Upper lobe of right lung (tissue), 1 donor: ENCODE measurements around the gene LLGL2. TPM values are rescaled to one million over a fixed set of nuclear protein-coding genes. Genes with fewer than 3 reads are reported as not detected.

Experiments
- ATAC-seq: fragments of 200-7000 bp; cut with Tn5 transposase; one replicate; pipeline ENCODE4 v1.9.1; 2020; ENCODE audit warnings: mild to moderate bottlenecking, moderate library complexity
- DNase-seq: peaks from one replicate; pipeline ENCODE4 v3.0.0-alpha.2; 2020
- H3K27ac ChIP-seq: fragments of 200-600 bp; one replicate; pipeline ENCODE4 v1.8.0; 2022
- H3K27me3 ChIP-seq: fragments of 200-600 bp; one replicate; pipeline ENCODE4 v1.8.0; 2022; ENCODE audit warnings: mild to moderate bottlenecking
- H3K36me3 ChIP-seq: fragments of 200-600 bp; one replicate; pipeline ENCODE4 v1.8.0; 2022
- H3K4me1 ChIP-seq: fragments of 200-600 bp; one replicate; pipeline ENCODE4 v1.8.0; 2022
- H3K4me3 ChIP-seq: fragments of 200-600 bp; one replicate; pipeline ENCODE4 v1.8.0; 2022; ENCODE audit warnings: mild to moderate bottlenecking
- H3K9me3 ChIP-seq: fragments of 200-600 bp; one replicate; pipeline ENCODE4 v1.8.0; 2022
- CTCF ChIP-seq: fragments of 200-600 bp; IDR thresholded peaks from one replicate; pipeline ENCODE4 v1.8.0; 2022; ENCODE audit warnings: antibody characterized with exemption
- intact Hi-C: fragments of 100-400 bp; cut with DNase I; formaldehyde crosslinking; loops from one replicate; pipeline ENCODE4 v1.11.0; 2022
- total RNA-seq: library from RNA; stranded (reverse); fragmentation: NEBNext Ultra II Directional; extraction: Animal tissue kit (Norgen Biotek cat#: 25700); gene quantifications from one replicate; pipeline ENCODE4 v1.2.1, GENCODE V29; 2021
- donor health status: DM: no; HTN: yes; CAD: no; lungs with severe emphysema.

LLGL2 gene
- total RNA-seq, 1 donor from 2014 or later, result 133 TPM

GRCh38 chr17:75566416-75566815 lies 40.9 kb downstream of the LLGL2 start:
- ATAC-seq (no peak), DNase-seq (no peak)
- no peaks in the 10 kb centered on the region for H3K9me3 ChIP-seq
- H3K4me1 ChIP-seq, result no peaks in the 10 kb centered on the region
- no peaks in the 10 kb centered on the region for H3K27me3 ChIP-seq
- H3K4me3 ChIP-seq, result no peak overlapping the region
- H3K27ac ChIP-seq, result no peak overlapping the region
- TF ChIP-seq CTCF, result no peak
- intact Hi-C loops, result no loop called here
- peaks cover 40% of the 10 kb centered on the region for H3K36me3 ChIP-seq

GRCh38 chr17:75566834-75567233 lies 41.3 kb downstream of the LLGL2 start:
- Histone ChIP-seq H3K4me3 (no peak overlapping the region), H3K27ac (no peak overlapping the region), H3K27me3 (no peaks in the 10 kb centered on the region), H3K36me3 (peaks cover 40% of the 10 kb centered on the region), H3K9me3 (no peaks in the 10 kb centered on the region), H3K4me1 (no peaks in the 10 kb centered on the region)
- no peak for DNase-seq
- ATAC-seq, result no peak
- intact Hi-C loops, result no loop called here
- TF ChIP-seq CTCF, result no peak

- Histone ChIP-seq H3K27ac (no peak overlapping the region), H3K36me3 (peaks cover 33% of the 10 kb centered on the region), H3K27me3 (no peaks in the 10 kb centered on the region), H3K4me3 (no peak overlapping the region), H3K4me1 (no peaks in the 10 kb centered on the region), H3K9me3 (no peaks in the 10 kb centered on the region)
- no peak for TF ChIP-seq CTCF
- DNase-seq, result no peak
- intact Hi-C loops, result no loop called here
- no peak for ATAC-seq
Observed at GRCh38 chr17:75568412-75569255, 43.1 kb downstream of the LLGL2 start.

GRCh38 chr17:75570034-75570676 lies 44.7 kb downstream of the LLGL2 start:
- H3K27me3 ChIP-seq, result no peaks in the 10 kb centered on the region
- H3K36me3 ChIP-seq, result peaks cover 18% of the 10 kb centered on the region
- no peak for TF ChIP-seq CTCF
- H3K4me3 ChIP-seq, result no peak overlapping the region
- H3K27ac ChIP-seq, result no peak overlapping the region
- no peak for ATAC-seq
- no peaks in the 10 kb centered on the region for H3K9me3 ChIP-seq
- intact Hi-C loops, result no loop called here
- no peak for DNase-seq
- H3K4me1 ChIP-seq, result no peaks in the 10 kb centered on the region

GRCh38 chr17:75570772-75571171 lies 45.3 kb downstream of the LLGL2 start:
- H3K27me3 ChIP-seq, result no peaks in the 10 kb centered on the region
- H3K4me3 ChIP-seq, result no peak overlapping the region
- peak overlapping the region; percentile 66 for H3K27ac ChIP-seq
- no peak for TF ChIP-seq CTCF
- peaks cover 12% of the 10 kb centered on the region for H3K36me3 ChIP-seq
- DNase-seq (no peak), ATAC-seq (no peak)
- no peaks in the 10 kb centered on the region for H3K9me3 ChIP-seq
- intact Hi-C loops, result no loop called here
- H3K4me1 ChIP-seq, result no peaks in the 10 kb centered on the region
